SJSA1 (cell line): ENCODE data around the gene BZW1. TPM values are rescaled to one million over a fixed set of nuclear protein-coding genes. Genes with fewer than 3 reads are reported as not detected.

Experiments
- DNase-seq, 2 experiments: peaks; one replicate each; pipeline ENCODE4 v3.0.0-alpha.2; 2015 to 2020; ENCODE audit warnings: low spot score in 2 of 2, low read depth in 1 of 2
- H3K27ac ChIP-seq: fragments of 250-450 bp; sonication (Bioruptor Pico); 2 replicates; pipeline ENCODE4 v1.5.1; 2020; ENCODE audit warnings: mild to moderate bottlenecking, moderate library complexity
- H3K27me3 ChIP-seq: fragments of 250-450 bp; sonication (Bioruptor Pico); replicated peaks from 2 replicates; pipeline ENCODE4 v1.5.1; 2020; ENCODE audit warnings: mild to moderate bottlenecking, moderate library complexity
- H3K36me3 ChIP-seq: fragments of 250-450 bp; sonication (Bioruptor Pico); 2 replicates; pipeline ENCODE4 v1.5.1; 2020; ENCODE audit warnings: mild to moderate bottlenecking
- H3K4me1 ChIP-seq: fragments of 250-450 bp; sonication (Bioruptor Pico); replicated peaks from 2 replicates; pipeline ENCODE4 v1.6.1; 2021; ENCODE audit warnings: mild to moderate bottlenecking
- H3K4me3 ChIP-seq: fragments of 250-450 bp; sonication (Bioruptor Pico); 2 replicates; pipeline ENCODE4 v1.5.1; 2020; ENCODE audit warnings: mild to moderate bottlenecking
- H3K9me3 ChIP-seq: fragments of 250-450 bp; sonication (Bioruptor Pico); replicated peaks from 2 replicates; pipeline ENCODE4 v1.5.1; 2020; ENCODE audit warnings: mild to moderate bottlenecking
- total RNA-seq: library from RNA; depleted of rRNA; stranded (reverse); fragments of >200 nt; shearing (Covaris generic); gene quantifications from 2 replicates; pipeline ENCODE4 v1.2.3, GENCODE V29; 2014

Gene BZW1
- total RNA-seq, 1 experiment from 2014 or later, result 508 TPM

- no peaks in the 10 kb centered on the region for H3K36me3 ChIP-seq
- H3K27ac ChIP-seq, result no peak overlapping the region
- H3K27me3 ChIP-seq, result no peaks in the 10 kb centered on the region
- H3K4me3 ChIP-seq, result no peak overlapping the region
- DNase-seq, result no peak
- H3K4me1 ChIP-seq, result peaks cover 18% of the 10 kb centered on the region
- no peaks in the 10 kb centered on the region for H3K9me3 ChIP-seq
These were observed 30.1 kb upstream of the BZW1 start for GRCh38 chr2:200781616-200782015.

GRCh38 chr2:200782251-200782650 lies 29.5 kb upstream of the BZW1 start:
- Histone ChIP-seq H3K4me3 (no peak overlapping the region), H3K4me1 (peaks cover 24% of the 10 kb centered on the region), H3K27ac (no peak overlapping the region), H3K9me3 (no peaks in the 10 kb centered on the region), H3K27me3 (no peaks in the 10 kb centered on the region), H3K36me3 (no peaks in the 10 kb centered on the region)
- no peak for DNase-seq

GRCh38 chr2:200784215-200784614 lies 27.5 kb upstream of the BZW1 start:
- Histone ChIP-seq H3K4me1 (peaks cover 42% of the 10 kb centered on the region), H3K4me3 (no peak overlapping the region), H3K27me3 (no peaks in the 10 kb centered on the region), H3K27ac (no peak overlapping the region), H3K9me3 (no peaks in the 10 kb centered on the region), H3K36me3 (no peaks in the 10 kb centered on the region)
- DNase-seq, result no peak

GRCh38 chr2:200786423-200786822 lies 25.3 kb upstream of the BZW1 start:
- H3K4me1 ChIP-seq, result peaks cover 42% of the 10 kb centered on the region
- peak in 1 of 2 experiments; percentile 50 for DNase-seq
- H3K36me3 ChIP-seq, result no peaks in the 10 kb centered on the region
- H3K9me3 ChIP-seq, result no peaks in the 10 kb centered on the region
- no peak overlapping the region for H3K4me3 ChIP-seq
- H3K27me3 ChIP-seq, result no peaks in the 10 kb centered on the region
- peak overlapping the region; percentile 71 for H3K27ac ChIP-seq

- H3K27me3 ChIP-seq, result no peaks in the 10 kb centered on the region
- H3K27ac ChIP-seq, result peak overlapping the region; percentile 71
- H3K4me1 ChIP-seq, result peaks cover 42% of the 10 kb centered on the region
- no peaks in the 10 kb centered on the region for H3K36me3 ChIP-seq
- no peak overlapping the region for H3K4me3 ChIP-seq
- H3K9me3 ChIP-seq, result no peaks in the 10 kb centered on the region
- no peak for DNase-seq
These were observed 24.9 kb upstream of the BZW1 start for GRCh38 chr2:200786826-200787225.

- Histone ChIP-seq H3K4me1 (peaks cover 42% of the 10 kb centered on the region), H3K36me3 (no peaks in the 10 kb centered on the region), H3K4me3 (no peak overlapping the region)
These were observed 24.2 kb upstream of the BZW1 start for GRCh38 chr2:200787351-200788120.

GRCh38 chr2:200788121-200788718 lies 23.5 kb upstream of the BZW1 start:
- Histone ChIP-seq H3K36me3 (no peaks in the 10 kb centered on the region), H3K27ac (peak overlapping the region; percentile 71), H3K4me3 (no peak overlapping the region), H3K27me3 (no peaks in the 10 kb centered on the region), H3K9me3 (no peaks in the 10 kb centered on the region), H3K4me1 (peaks cover 42% of the 10 kb centered on the region)
- DNase-seq, result peak in 1 of 2 experiments; percentile 45

More at GRCh38 chr2:200787351-200788120, 24.2 kb upstream of the BZW1 start:
- DNase-seq, result peak; percentile 67 to 71
- Histone ChIP-seq H3K27ac (peak overlapping the region; percentile 71), H3K27me3 (no peaks in the 10 kb centered on the region), H3K9me3 (no peaks in the 10 kb centered on the region)

GRCh38 chr2:200790185-200790584 lies 21.5 kb upstream of the BZW1 start:
- Histone ChIP-seq H3K9me3 (no peaks in the 10 kb centered on the region), H3K4me1 (peaks cover 32% of the 10 kb centered on the region), H3K27me3 (no peaks in the 10 kb centered on the region), H3K4me3 (no peak overlapping the region), H3K27ac (no peak overlapping the region), H3K36me3 (no peaks in the 10 kb centered on the region)
- DNase-seq, result no peak

- no peak overlapping the region for H3K4me3 ChIP-seq
- no peak for DNase-seq
- no peak overlapping the region for H3K27ac ChIP-seq
- H3K36me3 ChIP-seq, result no peaks in the 10 kb centered on the region
- H3K9me3 ChIP-seq, result no peaks in the 10 kb centered on the region
- peaks cover 21% of the 10 kb centered on the region for H3K4me1 ChIP-seq
- H3K27me3 ChIP-seq, result no peaks in the 10 kb centered on the region
These were observed 19.8 kb upstream of the BZW1 start for GRCh38 chr2:200791905-200792304.

- H3K36me3 ChIP-seq, result no peaks in the 10 kb centered on the region
- H3K4me1 ChIP-seq, result no peaks in the 10 kb centered on the region; the same call in 1 of the 2 replicates
- no peak overlapping the region for H3K4me3 ChIP-seq
- H3K27ac ChIP-seq, result no peak overlapping the region
- H3K9me3 ChIP-seq, result no peaks in the 10 kb centered on the region
- DNase-seq, result no peak
- H3K27me3 ChIP-seq, result no peaks in the 10 kb centered on the region
These were observed 17.6 kb upstream of the BZW1 start for GRCh38 chr2:200794143-200794542.

- no peak for DNase-seq
- no peak overlapping the region for H3K27ac ChIP-seq
- H3K27me3 ChIP-seq, result no peaks in the 10 kb centered on the region
- no peaks in the 10 kb centered on the region for H3K36me3 ChIP-seq
- H3K4me3 ChIP-seq, result no peak overlapping the region
- no peaks in the 10 kb centered on the region for H3K4me1 ChIP-seq
- no peaks in the 10 kb centered on the region for H3K9me3 ChIP-seq
These were observed 16.7 kb upstream of the BZW1 start for GRCh38 chr2:200795028-200795440.

- no peaks in the 10 kb centered on the region for H3K9me3 ChIP-seq
- H3K27me3 ChIP-seq, result no peaks in the 10 kb centered on the region
- H3K4me1 ChIP-seq, result no peaks in the 10 kb centered on the region
- H3K27ac ChIP-seq, result no peak overlapping the region
- DNase-seq, result no peak
- H3K36me3 ChIP-seq, result no peaks in the 10 kb centered on the region
- no peak overlapping the region for H3K4me3 ChIP-seq
These were observed 15.1 kb upstream of the BZW1 start for GRCh38 chr2:200796561-200796960.

- Histone ChIP-seq H3K27ac (no peak overlapping the region), H3K9me3 (no peaks in the 10 kb centered on the region), H3K4me3 (no peak overlapping the region), H3K27me3 (no peaks in the 10 kb centered on the region), H3K36me3 (no peaks in the 10 kb centered on the region), H3K4me1 (no peaks in the 10 kb centered on the region)
- no peak for DNase-seq
These were observed 14.4 kb upstream of the BZW1 start for GRCh38 chr2:200797242-200797770.

- Histone ChIP-seq H3K4me3 (no peak overlapping the region), H3K27ac (no peak overlapping the region), H3K36me3 (no peaks in the 10 kb centered on the region), H3K27me3 (no peaks in the 10 kb centered on the region), H3K4me1 (no peaks in the 10 kb centered on the region), H3K9me3 (no peaks in the 10 kb centered on the region)
- no peak for DNase-seq
These were observed 13.2 kb upstream of the BZW1 start for GRCh38 chr2:200798514-200798913.
